AG09309 (cell line): ENCODE data around the gene YRDC.

Source experiments
- DNase-seq: peaks from one replicate; pipeline ENCODE4 v3.0.0-alpha.2; 2010; ENCODE audit warnings: low read depth
- H3K4me3 ChIP-seq: 2 replicates; pipeline ENCODE4 v1.5.1; 2011; ENCODE audit warnings: mild to moderate bottlenecking, low read depth, low read length, moderate library complexity; ENCODE audit not compliant: control insufficient read depth
- CTCF ChIP-seq: IDR thresholded peaks from 2 replicates; pipeline ENCODE4 v1.5.1; 2011; ENCODE audit warnings: mild to moderate bottlenecking, low read depth, low read length, inconsistent platforms; ENCODE audit not compliant: insufficient read depth, control insufficient read depth; ENCODE audit errors: missing control alignments

The YRDC gene

DNA sequence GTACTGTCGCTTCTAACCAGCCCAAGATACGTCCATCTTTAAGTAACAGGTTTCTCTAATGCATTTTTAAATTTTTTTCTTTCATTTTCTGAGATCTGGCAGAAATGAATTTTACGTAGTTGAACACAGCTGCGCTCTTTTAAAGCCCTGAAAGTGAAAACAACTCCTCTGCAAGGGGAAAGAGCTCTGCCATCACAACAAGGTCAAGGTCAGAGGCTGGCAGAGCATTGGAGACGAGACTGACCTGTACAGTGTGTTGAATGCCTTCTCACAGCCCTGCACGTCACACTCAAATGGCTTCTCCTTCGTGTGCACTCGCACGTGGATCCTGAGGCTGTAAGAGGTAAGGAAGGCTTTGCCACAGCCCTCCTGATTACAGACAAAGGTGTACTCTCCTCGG lies 31.7 kb upstream of the YRDC start:
- no peak for DNase-seq
- TF ChIP-seq CTCF, result no peak
- no peak overlapping the region for H3K4me3 ChIP-seq

GRCh38 chr1:37836788-37837187 lies 28.8 kb upstream of the YRDC start:
- TF ChIP-seq CTCF, result no peak
- H3K4me3 ChIP-seq, result no peak overlapping the region
- no peak for DNase-seq

DNA sequence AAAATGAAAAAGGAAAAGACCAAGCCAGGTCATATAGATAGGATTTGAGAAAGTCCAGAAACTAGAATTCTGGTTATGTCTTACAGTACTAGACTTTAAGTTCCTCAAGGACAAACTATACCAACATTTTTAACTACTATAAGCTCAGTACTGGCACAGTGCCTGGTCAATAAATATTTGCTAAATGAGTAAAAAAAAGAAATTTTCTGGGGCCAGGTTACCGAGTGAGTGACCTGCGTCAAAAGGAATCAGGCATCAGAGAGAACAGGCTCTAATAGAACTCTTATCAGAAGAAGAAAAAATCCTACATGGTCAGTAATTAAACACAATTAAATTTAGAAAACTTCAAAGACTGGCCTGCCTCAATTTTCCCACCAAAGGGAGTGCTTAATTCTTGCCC lies 23.8 kb upstream of the YRDC start:
- DNase-seq, result no peak
- no peak for TF ChIP-seq CTCF

GRCh38 chr1:37831109-37831508 lies 23.1 kb upstream of the YRDC start:
- no peak overlapping the region for H3K4me3 ChIP-seq
- no peak for TF ChIP-seq CTCF
- no peak for DNase-seq

More for the DNA sequence above, 23.8 kb upstream of the YRDC start:
- H3K4me3 ChIP-seq, result no peak overlapping the region

DNA sequence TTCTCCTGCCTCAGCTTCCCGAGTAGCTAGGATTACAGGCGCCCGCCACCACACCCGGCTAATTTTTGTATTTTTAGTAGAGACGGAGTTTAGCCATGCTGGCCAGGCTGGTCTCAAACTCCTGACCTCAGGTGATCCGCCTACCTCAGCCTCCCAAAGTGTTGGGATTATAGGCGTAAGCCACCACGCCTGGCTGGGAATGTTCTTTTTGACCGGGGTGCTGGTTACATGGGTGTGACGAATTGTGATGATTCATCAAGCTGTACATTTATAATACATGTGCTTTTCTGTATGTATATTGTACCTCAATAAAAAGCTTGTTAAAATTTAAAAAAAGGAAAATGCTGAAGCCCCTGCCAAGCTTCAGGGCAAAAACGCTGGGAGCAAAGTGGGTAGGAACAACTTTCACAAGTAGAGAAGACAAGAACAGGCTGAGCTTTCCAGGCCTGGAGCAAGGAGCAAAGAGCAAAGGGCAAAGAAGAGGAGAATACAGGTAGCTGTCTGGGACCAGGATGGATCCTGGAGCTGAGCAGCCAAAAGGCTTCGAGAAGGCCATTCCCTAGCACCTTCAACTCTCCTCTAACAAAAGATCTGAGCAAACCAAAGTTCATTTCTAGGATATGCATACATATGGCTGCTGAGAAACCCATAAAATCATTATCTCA lies 20.5 kb upstream of the YRDC start:
- H3K4me3 ChIP-seq, result no peak overlapping the region
- DNase-seq, result no peak
- TF ChIP-seq CTCF, result no peak

- H3K4me3 ChIP-seq, result no peak overlapping the region
- TF ChIP-seq CTCF, result no peak
- no peak for DNase-seq
Measured at GRCh38 chr1:37825506-37825905, 17.5 kb upstream of the YRDC start.
